Transverse colon (tissue), 4 donors: ENCODE data around the gene REX1BD.

Experiments
- EP300 ChIP-seq: sonication (generic); formaldehyde crosslinking; IDR thresholded peaks from one replicate; pipeline ENCODE4 v1.6.1; 2017; ENCODE audit warnings: antibody characterized with exemption, low read depth
- POLR2A ChIP-seq: fragments of 450-650 bp; IDR thresholded peaks from one replicate; pipeline ENCODE4 v1.6.1; 2016; ENCODE audit warnings: antibody characterized with exemption, mild to moderate bottlenecking, moderate library complexity
- POLR2AphosphoS5 ChIP-seq, 3 donors: sonication (generic); formaldehyde crosslinking; IDR thresholded peaks; one replicate each; pipeline ENCODE4 v1.6.1; 2016; ENCODE audit warnings: antibody characterized with exemption in 3 of 3
- TF ChIP-seq, protein P1 (sequence below), 5 experiments: fragments of 200-600 bp in 3 of 5; fragments of 450-650 bp in 2 of 5; sonication (generic) in 3 of 5; IDR thresholded peaks; 1 replicate in 2 of 5; 2 replicates in 3 of 5; pipeline ENCODE4 v1.5.1; 2016 to 2017; ENCODE audit warnings: antibody characterized with exemption in 5 of 5, inconsistent platforms in 3 of 5, mild to moderate bottlenecking in 2 of 5, moderate library complexity in 1 of 5

DNA sequence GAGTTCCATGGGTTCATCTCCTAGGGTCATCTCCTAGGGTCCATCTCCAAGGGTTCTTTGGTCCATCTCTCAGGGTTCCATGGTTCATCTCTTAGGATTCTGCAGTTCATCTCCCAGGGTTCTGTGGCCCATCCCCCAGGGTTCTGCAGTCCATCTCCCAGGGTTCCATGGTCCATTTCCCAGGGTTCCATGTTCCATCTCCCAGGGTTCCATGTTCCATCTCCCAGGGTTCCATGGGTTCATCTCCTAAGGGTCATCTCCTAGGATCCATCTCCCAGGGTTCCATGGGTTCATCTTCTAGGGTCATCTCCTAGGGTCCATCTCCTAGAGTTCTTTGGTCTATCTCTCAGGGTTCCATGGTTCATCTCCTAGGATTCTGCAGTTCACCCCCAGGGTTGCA is 29.0 kb downstream of the REX1BD start:
- TF ChIP-seq, protein P1, sequence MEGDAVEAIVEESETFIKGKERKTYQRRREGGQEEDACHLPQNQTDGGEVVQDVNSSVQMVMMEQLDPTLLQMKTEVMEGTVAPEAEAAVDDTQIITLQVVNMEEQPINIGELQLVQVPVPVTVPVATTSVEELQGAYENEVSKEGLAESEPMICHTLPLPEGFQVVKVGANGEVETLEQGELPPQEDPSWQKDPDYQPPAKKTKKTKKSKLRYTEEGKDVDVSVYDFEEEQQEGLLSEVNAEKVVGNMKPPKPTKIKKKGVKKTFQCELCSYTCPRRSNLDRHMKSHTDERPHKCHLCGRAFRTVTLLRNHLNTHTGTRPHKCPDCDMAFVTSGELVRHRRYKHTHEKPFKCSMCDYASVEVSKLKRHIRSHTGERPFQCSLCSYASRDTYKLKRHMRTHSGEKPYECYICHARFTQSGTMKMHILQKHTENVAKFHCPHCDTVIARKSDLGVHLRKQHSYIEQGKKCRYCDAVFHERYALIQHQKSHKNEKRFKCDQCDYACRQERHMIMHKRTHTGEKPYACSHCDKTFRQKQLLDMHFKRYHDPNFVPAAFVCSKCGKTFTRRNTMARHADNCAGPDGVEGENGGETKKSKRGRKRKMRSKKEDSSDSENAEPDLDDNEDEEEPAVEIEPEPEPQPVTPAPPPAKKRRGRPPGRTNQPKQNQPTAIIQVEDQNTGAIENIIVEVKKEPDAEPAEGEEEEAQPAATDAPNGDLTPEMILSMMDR (IDR thresholded peaks at IDR 0.05): no peak
- TF ChIP-seq EP300 (no peak), POLR2A (no peak), POLR2AphosphoS5 (IDR thresholded peaks at IDR 0.05) (no peak)
